DMS79 (cell line): ENCODE results near the gene OR2T11.
"Not testable (repeated sequence)": the region's sequence is repeated elsewhere in the genome, so short reads cannot be mapped to it uniquely, and the experiment has no call there.

Experiments
- DNase-seq: peaks from one replicate; lab custom pipeline; 2025; lab: John Stamatoyannopoulos, UW

OR2T11 gene

GRCh38 chr1:248618878-248619277, 16.0 kb downstream of the OR2T11 start:
- no peak for DNase-seq

- no peak for DNase-seq
These were observed 16.8 kb downstream of the OR2T11 start for GRCh38 chr1:248618119-248618518.

- no peak for DNase-seq
These were observed 21.1 kb downstream of the OR2T11 start for GRCh38 chr1:248613742-248614141.

DNA sequence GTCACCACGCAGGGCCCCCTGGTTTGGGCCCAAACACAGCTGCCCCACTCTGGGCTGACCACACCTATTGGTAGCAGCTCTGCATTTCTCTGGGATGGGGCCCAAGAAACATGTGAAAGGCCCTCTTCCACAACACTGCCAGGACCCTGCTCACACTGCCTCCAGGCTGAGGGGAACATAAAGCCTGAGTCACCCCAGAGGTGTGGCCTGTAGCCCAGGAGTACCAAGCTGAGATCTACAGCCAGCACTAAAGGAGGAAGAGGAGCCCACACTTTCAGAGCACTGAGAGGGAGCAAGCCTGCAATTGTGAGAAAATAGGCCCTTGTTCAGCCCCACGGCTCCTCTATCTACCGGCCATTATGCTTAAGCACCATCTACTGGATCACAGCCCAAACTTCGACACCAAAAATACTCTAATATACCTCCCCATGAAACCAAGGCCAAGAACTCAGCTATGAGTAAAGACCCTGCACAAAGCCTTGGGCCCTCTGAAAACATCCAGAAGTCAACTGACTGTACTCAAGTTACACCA, 22.9 kb downstream of the OR2T11 start:
- DNase-seq: no peak

GRCh38 chr1:248610301-248610700, 24.6 kb downstream of the OR2T11 start:
- DNase-seq: no peak

DNA sequence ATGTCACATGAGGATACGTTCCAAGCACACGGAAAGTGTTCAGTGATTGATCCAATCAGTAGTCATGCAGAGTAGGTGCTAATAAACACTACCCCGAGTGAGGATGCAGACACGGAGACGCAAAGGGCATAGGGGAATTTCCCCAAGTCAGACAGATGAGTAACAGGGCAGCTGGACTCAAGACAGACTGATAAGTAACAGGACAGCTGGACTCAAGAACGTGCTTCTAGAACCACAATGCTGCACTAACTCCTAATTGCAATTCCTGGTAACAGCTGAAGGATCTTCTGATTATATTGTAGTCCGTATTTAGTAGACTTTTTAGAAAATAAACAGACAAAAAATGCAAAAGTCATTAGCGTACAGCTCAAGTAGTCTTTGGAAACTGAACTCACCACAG, 35.5 kb downstream of the OR2T11 start:
- DNase-seq: no peak

DNA sequence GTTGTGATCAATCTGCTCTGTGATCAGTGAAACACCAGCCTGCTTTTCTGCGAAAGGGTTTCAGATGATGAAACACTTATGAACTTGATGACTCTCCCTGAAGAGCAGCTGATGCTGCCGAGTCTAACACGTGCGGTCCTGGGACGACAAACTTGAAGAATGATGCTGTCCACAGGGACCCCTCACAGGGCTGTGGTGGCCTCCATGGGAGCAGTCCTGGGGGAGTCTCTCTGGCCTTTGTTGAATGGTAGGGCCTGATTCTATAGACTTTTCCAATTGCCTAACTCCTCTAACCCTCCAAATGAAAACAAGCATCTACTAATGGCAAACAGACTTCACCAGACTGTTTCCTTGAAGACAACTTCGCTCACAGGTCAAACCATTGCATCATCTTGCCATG, 37.3 kb downstream of the OR2T11 start, which contains the start of gene OR2T10:
TSS of gene OR2T10 (minus strand) at position 112 of the 400 bp plus-strand sequence. CDS start 3,932 bp downstream, outside the sequence.
- DNase-seq: no peak

- DNase-seq: no peak
These were observed 38.3 kb downstream of the OR2T11 start for GRCh38 chr1:248596615-248597014.

DNA sequence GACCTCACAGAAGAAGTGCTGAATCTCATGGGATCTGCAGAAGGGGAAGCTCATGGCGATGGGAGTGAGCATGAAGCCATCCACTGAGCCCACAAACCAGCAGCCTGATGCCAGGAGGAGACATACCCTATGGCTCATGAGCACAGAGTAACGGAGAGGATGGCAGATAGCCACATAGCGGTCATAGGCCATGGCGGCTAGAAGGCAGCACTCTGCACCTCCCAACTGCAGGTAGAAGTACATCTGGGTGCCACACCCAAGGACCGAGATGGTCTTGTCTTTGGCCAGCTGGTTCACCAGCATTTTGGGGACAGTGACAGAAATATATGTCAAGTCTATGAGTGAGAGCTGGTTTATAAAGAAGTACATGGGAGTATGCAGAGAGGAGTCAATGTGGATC, 41.7 kb downstream of the OR2T11 start:
- DNase-seq: no peak

GRCh38 chr1:248592655-248593054, 42.2 kb downstream of the OR2T11 start:
- DNase-seq: no peak

DNA sequence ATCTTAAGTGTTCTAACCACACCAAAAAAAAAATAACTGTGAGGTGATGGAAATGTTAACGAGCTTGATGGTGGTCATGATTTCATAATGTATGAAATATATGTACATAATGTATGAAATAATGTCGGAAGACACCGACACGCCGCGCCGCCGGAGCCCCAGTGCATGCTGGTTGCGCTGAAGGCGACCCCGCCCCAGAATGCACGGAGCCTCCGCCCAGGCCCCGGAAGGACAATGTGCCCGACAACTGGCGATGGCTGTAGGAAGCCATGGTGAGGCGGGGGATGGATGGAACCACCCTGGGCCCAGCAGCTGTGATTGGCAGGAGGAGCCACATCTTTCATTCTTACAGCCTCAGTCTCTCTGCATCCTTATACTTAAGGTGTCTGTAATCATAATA, 44.8 kb downstream of the OR2T11 start:
- no peak for DNase-seq

DNA sequence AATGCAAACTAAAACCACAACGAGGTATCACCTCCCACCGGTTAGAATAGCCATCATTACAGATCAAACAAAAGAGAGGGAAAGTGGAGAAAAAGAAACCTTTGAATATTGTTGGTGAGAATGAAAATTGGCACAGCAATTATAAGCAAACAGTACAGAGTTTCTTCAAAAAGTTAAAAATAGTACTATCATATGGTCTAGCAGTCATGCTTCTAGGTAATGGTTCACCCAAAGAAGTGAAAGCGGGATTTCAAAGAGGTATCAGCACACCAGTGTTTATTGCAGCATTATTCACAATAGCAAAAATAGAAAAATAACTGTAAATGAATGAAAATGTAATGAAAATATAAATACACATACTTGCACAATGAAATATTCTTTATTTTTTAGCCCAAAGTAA, 45.6 kb downstream of the OR2T11 start:
- DNase-seq: no peak

DNA sequence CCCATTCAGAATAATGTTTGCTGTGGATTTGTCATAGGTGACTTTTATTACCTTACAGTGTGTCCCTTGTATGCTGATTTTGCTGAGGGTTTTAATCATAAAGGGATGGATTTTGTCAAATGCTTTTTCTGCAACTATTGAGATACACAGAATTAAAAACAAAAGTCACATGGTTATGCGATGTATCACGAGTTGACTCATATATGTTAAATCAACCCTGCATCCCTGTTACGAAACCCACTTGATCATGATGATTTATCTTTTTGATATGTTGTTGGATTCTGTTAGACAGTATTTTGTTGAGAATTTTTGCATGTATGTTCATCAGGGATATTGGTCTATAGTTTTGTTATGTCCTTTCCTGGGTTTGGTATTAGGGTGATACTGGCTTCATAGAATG, 49.6 kb downstream of the OR2T11 start:
- no peak for DNase-seq

DNA sequence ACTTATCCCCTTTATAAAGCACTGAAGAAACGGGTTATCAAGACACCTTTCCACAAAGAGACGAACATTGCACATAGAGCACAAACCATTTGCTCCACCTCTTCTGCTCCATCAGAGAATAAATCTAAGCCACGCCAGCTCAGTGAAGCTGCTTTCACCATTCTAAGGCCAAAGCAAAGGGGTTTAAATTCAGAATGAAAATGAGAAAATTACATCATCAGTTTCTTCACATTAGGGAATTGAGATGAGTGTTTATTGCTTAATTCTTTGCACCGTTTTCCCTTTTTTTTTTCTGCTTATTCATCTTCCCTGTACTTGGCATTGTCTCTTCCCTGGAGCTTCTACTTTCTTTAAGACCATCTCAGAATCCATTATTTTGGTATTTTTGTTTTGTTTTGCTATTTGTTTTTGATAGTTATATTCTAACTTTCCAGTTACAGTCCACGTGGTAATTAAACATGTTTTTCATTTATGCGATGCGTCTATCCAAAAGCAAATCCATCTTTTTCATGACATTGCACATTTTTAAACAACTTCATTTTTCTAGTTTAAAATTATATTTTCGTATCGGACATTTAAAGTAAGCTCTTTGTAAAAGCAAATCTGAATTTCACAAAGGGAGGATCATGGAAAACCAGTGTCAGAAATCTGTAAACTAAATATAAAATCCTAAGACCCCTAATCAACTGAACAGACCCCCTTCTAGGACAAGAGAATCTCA, 58.5 kb downstream of the OR2T11 start:
- DNase-seq: no peak

DNA sequence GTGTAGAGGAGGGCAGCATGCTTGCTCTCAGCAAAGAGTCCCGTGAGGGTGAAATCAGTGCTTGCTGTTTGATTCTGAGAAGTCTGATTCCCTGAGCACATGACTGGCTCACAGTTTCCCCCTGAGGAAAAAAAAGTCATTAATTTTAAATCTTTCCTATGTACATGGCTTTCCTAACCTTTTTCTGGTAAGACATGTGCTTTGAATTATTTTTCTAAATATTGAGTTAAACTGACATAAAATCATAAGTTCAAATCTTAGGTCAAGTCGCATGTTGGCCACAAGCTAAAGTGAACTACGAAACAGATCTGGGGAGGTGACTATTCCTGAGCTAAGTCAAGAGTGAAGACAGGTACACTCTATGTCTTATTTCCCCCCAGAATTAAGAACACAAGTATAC, 60.2 kb downstream of the OR2T11 start, which contains the start of gene OR2T34:
TSS of gene OR2T34 (minus strand) at position 101 of the 400 bp plus-strand sequence. CDS start at position 101, 0 bp downstream.
- not testable (repeated sequence) for DNase-seq

DNA sequence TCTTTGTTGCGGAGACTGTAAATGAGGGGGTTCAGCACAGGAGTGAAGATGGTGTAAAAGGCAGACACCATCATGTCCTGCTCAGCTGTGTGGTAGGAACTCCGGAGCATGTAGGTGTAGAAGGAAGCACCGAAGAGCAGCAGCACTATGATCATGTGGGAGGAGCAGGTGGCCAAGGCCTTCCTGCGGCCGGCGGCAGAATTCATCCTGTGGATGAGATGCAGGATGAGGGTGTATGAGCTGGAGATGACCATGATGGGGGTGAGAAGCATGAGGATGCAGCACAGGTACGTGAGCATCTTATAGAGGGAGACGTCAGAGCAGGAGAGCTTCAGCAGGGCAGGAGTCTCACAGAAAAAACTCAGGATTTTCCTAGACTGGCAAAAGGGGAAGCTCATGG, 61.0 kb downstream of the OR2T11 start:
- DNase-seq: not testable (repeated sequence)
